ENCODE measurements around the gene NPC1. TPM values are rescaled to one million over a fixed set of nuclear protein-coding genes. Genes with fewer than 3 reads are reported as not detected.
A peak's percentile ranks its signal among the peaks of the same experiment; 100 is the strongest.

Gene NPC1
- total and polyA plus RNA-seq, 3 experiments from 2014 or later = 33.9 to 40.9 (median 34.3) TPM

DNA sequence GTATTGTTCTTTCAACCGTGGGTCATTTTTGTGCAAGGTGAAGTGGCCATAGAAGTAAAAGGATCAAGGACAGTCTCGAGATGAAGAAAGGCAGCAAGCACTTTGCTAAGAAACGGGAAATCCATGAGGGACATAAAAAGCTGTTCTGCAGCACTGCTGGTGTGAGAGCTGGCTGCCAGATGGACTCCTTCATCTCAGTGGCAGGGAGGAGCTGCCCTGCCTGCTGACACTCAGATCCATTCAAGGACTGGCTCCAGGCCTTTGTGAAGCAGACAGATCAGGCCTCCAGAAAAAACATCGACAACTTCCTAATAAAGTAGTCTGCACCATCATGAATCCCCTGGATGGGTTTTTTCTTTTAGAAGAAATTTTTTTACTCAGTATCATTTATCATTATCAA lies 53.5 kb downstream of the NPC1 start:
- Mint-ChIP-seq H3K27ac (peak overlapping the region in 4 of 8 donors; percentile 12 to 61 (median 38)), H3K36me3 (peaks cover 9 to 99% (median 26%) of the 10 kb centered on the region in 3 donors), H3K27me3 (no peaks in the 10 kb centered on the region), H3K9me3 (no peaks in the 10 kb centered on the region), H3K4me1 (no peaks in the 10 kb centered on the region), H3K4me3 (no peak overlapping the region)
- ChIA-PET POLR2A (no interaction called here), CTCF (interaction anchor here (2.5 kb wide), 1 partner anchor 53 kb away, joined by 6 read pairs; the partner anchor contains the start of gene NPC1)
- Histone ChIP-seq H3K36me3 (ENCODE audit: insufficient read depth, low read length) (peaks cover 79% of the 10 kb centered on the region), H3K4me3 (ENCODE audit: low read length) (no peak overlapping the region), H3K9me3 (ENCODE audit: low read length) (no peaks in the 10 kb centered on the region), H3K27me3 (ENCODE audit: insufficient read depth, low read length, poor library complexity, severe bottlenecking) (no peaks in the 10 kb centered on the region), H3K27ac (ENCODE audit: low read depth, low read length) (no peak overlapping the region), H3K4me1 (ENCODE audit: insufficient read depth, low read length) (peaks cover 5% of the 10 kb centered on the region)
- no peak for DNase-seq

DNA sequence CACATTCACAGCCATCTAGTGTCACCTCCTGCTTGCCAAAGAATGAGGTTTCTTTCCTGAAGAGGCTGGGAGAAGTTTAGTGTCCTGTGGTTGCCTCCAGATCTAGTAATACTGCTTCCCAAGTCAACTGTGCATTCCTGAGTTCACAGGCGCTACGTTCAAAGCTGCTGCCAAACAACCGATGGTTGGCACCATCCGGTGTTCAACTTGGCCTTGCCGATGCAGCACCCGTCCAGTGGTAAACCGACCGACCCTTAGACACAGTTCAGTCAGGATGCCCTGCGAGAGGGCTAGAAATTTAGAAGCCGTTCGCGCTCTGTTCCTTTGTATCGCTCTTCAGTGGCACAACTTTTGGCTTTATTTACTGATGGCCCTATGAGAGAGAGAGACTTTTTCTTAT lies 54.4 kb downstream of the NPC1 start:
- Mint-ChIP-seq H3K27me3 (no peaks in the 10 kb centered on the region), H3K27ac (peak overlapping the region in 2 of 8 donors; percentile 19 to 44), H3K4me1 (no peaks in the 10 kb centered on the region), H3K4me3 (no peak overlapping the region), H3K36me3 (peaks cover 5 to 98% (median 28%) of the 10 kb centered on the region in 3 donors), H3K9me3 (no peaks in the 10 kb centered on the region)
- ChIA-PET CTCF (interaction anchor here (1.0 kb wide), 1 partner anchor 17 kb away, joined by 3 read pairs; no protein-coding TSS in a partner anchor), POLR2A (no interaction called here)
- DNase-seq = no peak
- peaks cover 5% of the 10 kb centered on the region for H3K4me1 ChIP-seq (ENCODE audit: insufficient read depth, low read length)
- H3K9me3 ChIP-seq (ENCODE audit: low read length) = no peaks in the 10 kb centered on the region
- H3K27me3 ChIP-seq (ENCODE audit: insufficient read depth, low read length, poor library complexity, severe bottlenecking) = no peaks in the 10 kb centered on the region
- no peak overlapping the region for H3K4me3 ChIP-seq (ENCODE audit: low read length)
- H3K27ac ChIP-seq (ENCODE audit: low read depth, low read length) = no peak overlapping the region
- H3K36me3 ChIP-seq (ENCODE audit: insufficient read depth, low read length) = peaks cover 76% of the 10 kb centered on the region

DNA sequence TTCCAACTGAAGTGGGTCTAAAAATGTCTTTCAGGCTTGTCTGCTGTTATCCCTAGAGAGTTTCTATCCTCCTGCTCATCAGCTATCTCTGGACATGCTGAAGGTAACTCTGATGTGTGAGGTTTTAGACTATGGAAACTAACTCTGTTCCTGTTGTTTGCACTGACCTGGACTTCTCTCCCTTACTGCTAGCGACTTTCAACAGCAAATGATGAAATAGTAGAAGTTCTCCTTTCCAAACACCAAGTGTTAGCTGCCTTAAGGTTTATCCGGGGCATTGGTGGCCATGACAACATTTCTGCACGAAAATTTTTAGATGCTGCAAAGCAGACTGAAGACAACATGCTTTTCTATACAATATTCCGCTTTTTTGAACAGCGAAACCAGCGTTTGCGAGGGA lies 56.1 kb downstream of the NPC1 start:
- peaks cover 5 to 95% (median 30%) of the 10 kb centered on the region in 3 donors for H3K36me3 Mint-ChIP-seq

DNA sequence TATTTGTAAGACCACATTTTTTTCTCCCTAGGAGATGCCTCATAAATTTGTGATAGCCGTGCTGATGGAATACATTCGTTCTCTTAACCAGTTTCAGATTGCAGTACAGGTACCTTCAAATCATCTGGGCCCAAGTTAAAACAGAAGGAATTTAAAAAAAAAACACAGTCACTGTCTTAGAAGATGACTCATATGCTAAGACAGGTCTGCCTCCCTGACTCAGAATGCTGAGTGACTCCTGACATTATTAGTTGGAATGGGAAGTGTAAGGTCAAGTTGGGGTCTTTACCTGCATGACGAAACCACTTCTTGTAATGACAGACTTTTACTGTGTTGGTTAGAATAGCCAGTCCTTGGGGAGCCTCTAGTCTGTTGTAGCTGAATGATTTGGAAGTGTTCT lies 56.7 kb downstream of the NPC1 start:
- peak overlapping the region; percentile 38 for H3K27ac ChIP-seq (ENCODE audit: low read depth, low read length)
- ChIA-PET CTCF (no interaction called here), POLR2A (interaction anchor here (1.0 kb wide), 1 partner anchor 55 kb away, joined by 5 read pairs; no protein-coding TSS in a partner anchor)
- Mint-ChIP-seq H3K27me3 (no peaks in the 10 kb centered on the region), H3K4me3 (no peak overlapping the region), H3K27ac (peak overlapping the region in 4 of 8 donors; percentile 11 to 84 (median 26)), H3K4me1 (peaks cover 0 to 1% (median 0%) of the 10 kb centered on the region in 3 donors), H3K36me3 (peaks cover 5 to 91% (median 29%) of the 10 kb centered on the region in 3 donors), H3K9me3 (no peaks in the 10 kb centered on the region)
- H3K36me3 ChIP-seq (ENCODE audit: insufficient read depth, low read length) = peaks cover 68% of the 10 kb centered on the region
- no peaks in the 10 kb centered on the region for H3K27me3 ChIP-seq (ENCODE audit: insufficient read depth, low read length, poor library complexity, severe bottlenecking)
- no peak overlapping the region for H3K4me3 ChIP-seq (ENCODE audit: low read length)
- H3K9me3 ChIP-seq (ENCODE audit: low read length) = no peaks in the 10 kb centered on the region
- DNase-seq = no peak
- peaks cover 5% of the 10 kb centered on the region for H3K4me1 ChIP-seq (ENCODE audit: insufficient read depth, low read length)

More for the DNA sequence above, 56.1 kb downstream of the NPC1 start:
- no peak for DNase-seq
- Histone ChIP-seq H3K4me3 (ENCODE audit: low read length) (no peak overlapping the region), H3K4me1 (ENCODE audit: insufficient read depth, low read length) (peaks cover 5% of the 10 kb centered on the region), H3K9me3 (ENCODE audit: low read length) (no peaks in the 10 kb centered on the region), H3K27ac (ENCODE audit: low read depth, low read length) (no peak overlapping the region), H3K36me3 (ENCODE audit: insufficient read depth, low read length) (peaks cover 73% of the 10 kb centered on the region), H3K27me3 (ENCODE audit: insufficient read depth, low read length, poor library complexity, severe bottlenecking) (no peaks in the 10 kb centered on the region)
- CTCF ChIA-PET = no interaction called here
- no peaks in the 10 kb centered on the region for H3K27me3 Mint-ChIP-seq
- peak overlapping the region in 3 of 8 donors; percentile 11 to 84 (median 30) for H3K27ac Mint-ChIP-seq
- H3K9me3 Mint-ChIP-seq = no peaks in the 10 kb centered on the region
- peaks cover 0 to 1% (median 0%) of the 10 kb centered on the region in 3 donors for H3K4me1 Mint-ChIP-seq
- no peak overlapping the region for H3K4me3 Mint-ChIP-seq
- POLR2A ChIA-PET = interaction anchor here (1.0 kb wide), 1 partner anchor 55 kb away, joined by 5 read pairs; no protein-coding TSS in a partner anchor

DNA sequence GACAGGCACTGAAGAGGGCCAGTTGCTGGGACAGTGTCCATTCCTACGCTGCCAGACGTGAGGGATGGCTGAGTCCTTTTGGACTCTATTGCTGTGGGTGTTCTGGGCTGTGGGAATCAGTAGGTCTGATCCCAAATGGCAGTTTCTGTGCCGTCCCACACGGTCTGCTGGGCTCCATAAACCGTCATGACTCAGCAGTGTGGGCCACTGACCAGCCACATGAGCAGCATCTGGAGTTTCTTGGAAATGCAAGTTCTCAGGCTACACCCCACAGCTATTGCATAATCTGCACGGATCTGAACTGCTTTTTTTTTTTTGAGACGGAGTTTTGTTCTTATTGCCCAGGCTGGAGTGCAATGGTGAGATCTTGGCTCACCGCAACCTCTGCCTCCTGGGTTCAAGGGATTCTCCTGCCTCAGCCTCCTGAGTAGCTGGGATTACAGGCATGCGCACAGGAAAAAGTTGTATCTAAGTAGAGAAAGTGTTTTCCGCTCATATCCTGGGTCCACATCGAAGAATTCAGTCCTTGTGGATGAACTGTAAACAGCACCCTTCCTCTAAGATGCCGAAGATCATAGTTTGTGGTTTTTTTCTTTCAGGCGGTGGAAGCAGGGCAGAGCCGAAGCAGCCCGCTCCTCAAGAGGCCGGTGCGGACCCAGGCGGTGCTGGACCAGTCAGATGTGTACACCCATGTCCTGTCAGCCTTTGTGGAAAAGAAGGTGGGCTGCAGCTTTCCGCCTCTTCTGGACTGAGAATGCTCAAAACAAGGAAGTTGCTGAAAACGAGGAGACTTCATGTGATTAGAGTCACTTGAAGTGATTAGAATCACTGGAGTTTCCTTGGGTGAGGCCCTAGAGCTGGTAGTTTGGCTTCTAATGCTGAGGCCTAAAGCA lies 57.5 kb downstream of the NPC1 start:
- no peaks in the 10 kb centered on the region for H3K27me3 Mint-ChIP-seq
- H3K36me3 Mint-ChIP-seq = peaks cover 7 to 91% (median 32%) of the 10 kb centered on the region in 3 donors
- peaks cover 5% of the 10 kb centered on the region for H3K4me1 ChIP-seq (ENCODE audit: insufficient read depth, low read length)
- no peak overlapping the region for H3K4me3 ChIP-seq (ENCODE audit: low read length)
- H3K4me1 Mint-ChIP-seq = peaks cover 0 to 2% (median 0%) of the 10 kb centered on the region in 3 donors
- H3K4me3 Mint-ChIP-seq = no peak overlapping the region
- ChIA-PET POLR2A (no interaction called here), CTCF (interaction anchor here (1.6 kb wide), 1 partner anchor 10 kb away, joined by 3 read pairs; no protein-coding TSS in a partner anchor)
- peak overlapping the region; percentile 38 for H3K27ac ChIP-seq (ENCODE audit: low read depth, low read length)
- H3K9me3 ChIP-seq (ENCODE audit: low read length) = no peaks in the 10 kb centered on the region
- H3K36me3 ChIP-seq (ENCODE audit: insufficient read depth, low read length) = peaks cover 67% of the 10 kb centered on the region
- H3K9me3 Mint-ChIP-seq = no peaks in the 10 kb centered on the region
- H3K27ac Mint-ChIP-seq = peak overlapping the region in 3 of 8 donors; percentile 35 to 84 (median 38)
- no peak for DNase-seq
- no peaks in the 10 kb centered on the region for H3K27me3 ChIP-seq (ENCODE audit: insufficient read depth, low read length, poor library complexity, severe bottlenecking)

DNA sequence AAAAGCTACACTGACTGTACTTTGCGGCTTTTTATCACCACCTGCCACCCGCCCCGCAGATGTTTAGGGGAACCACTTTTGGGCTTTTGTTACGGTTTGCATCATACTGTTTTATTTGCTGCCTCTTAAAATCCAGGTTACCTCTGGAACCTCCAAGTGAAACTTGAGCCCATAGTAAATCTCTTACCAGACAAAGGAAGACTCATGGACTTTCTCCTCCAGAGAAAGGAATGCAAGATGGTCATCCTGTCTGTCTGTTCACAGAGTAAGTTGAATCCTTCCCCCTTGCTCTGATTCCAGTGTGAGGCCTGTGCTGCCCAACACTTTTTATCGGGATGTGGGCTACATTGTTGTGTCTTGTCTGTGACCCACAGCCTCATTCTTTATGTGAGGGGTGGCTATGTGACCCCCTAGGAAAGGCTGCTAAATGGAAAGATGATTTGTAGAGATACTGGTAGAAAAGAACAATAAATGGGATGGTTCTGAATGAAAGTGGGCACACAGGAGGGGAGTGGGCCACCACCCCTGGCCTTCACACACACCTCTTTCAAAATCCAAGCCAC lies 59.7 kb downstream of the NPC1 start:
- ChIA-PET CTCF (interaction anchor here (1.6 to 1.7 kb wide), 2 partner anchors 8 to 10 kb away, joined by 3 to 5 read pairs; no protein-coding TSS in a partner anchor), POLR2A (no interaction called here)
- Mint-ChIP-seq H3K27ac (peak overlapping the region in 3 of 8 donors; percentile 7 to 70 (median 52)), H3K4me3 (no peak overlapping the region), H3K36me3 (peaks cover 10 to 90% (median 36%) of the 10 kb centered on the region in 3 donors), H3K4me1 (peaks cover 0 to 5% (median 0%) of the 10 kb centered on the region in 3 donors), H3K27me3 (no peaks in the 10 kb centered on the region), H3K9me3 (no peaks in the 10 kb centered on the region)
- Histone ChIP-seq H3K36me3 (ENCODE audit: insufficient read depth, low read length) (peaks cover 68% of the 10 kb centered on the region), H3K27me3 (ENCODE audit: insufficient read depth, low read length, poor library complexity, severe bottlenecking) (no peaks in the 10 kb centered on the region), H3K9me3 (ENCODE audit: low read length) (no peaks in the 10 kb centered on the region), H3K4me3 (ENCODE audit: low read length) (no peak overlapping the region), H3K4me1 (ENCODE audit: insufficient read depth, low read length) (peaks cover 5% of the 10 kb centered on the region), H3K27ac (ENCODE audit: low read depth, low read length) (no peak overlapping the region)
- DNase-seq = no peak

DNA sequence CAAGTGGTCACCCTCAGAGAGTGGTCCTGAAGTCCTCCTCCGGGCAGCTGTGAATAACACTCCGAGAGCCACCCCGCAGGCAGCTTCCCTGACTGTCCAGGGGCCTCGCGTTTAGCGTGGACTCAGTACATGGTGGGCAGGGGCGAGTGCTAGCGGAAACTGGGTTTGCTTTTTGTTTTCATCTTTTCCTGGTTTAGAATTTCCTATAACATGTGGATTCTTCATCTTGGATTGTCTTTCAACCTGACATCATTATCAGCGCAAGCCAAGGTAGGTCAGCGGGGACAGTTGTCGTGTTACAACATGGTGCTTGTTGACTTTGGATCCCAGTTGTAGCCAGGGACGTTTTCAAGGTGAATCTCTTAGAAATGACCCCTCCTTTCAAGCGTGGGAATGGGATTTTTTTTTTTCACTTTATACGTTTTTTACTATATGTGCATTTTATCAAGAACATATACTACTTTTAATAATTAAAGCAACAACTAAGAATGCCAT lies 62.0 kb downstream of the NPC1 start:
- no peak for DNase-seq
- H3K36me3 Mint-ChIP-seq = peaks cover 5 to 86% (median 37%) of the 10 kb centered on the region in 3 donors
- POLR2A ChIA-PET = no interaction called here
- no peaks in the 10 kb centered on the region for H3K9me3 Mint-ChIP-seq
- Histone ChIP-seq H3K4me1 (ENCODE audit: insufficient read depth, low read length) (peaks cover 3% of the 10 kb centered on the region), H3K4me3 (ENCODE audit: low read length) (no peak overlapping the region), H3K36me3 (ENCODE audit: insufficient read depth, low read length) (peaks cover 64% of the 10 kb centered on the region), H3K9me3 (ENCODE audit: low read length) (no peaks in the 10 kb centered on the region), H3K27ac (ENCODE audit: low read depth, low read length) (no peak overlapping the region), H3K27me3 (ENCODE audit: insufficient read depth, low read length, poor library complexity, severe bottlenecking) (no peaks in the 10 kb centered on the region)
- H3K4me1 Mint-ChIP-seq = peaks cover 0 to 5% (median 0%) of the 10 kb centered on the region in 3 donors
- peak overlapping the region in 2 of 8 donors; percentile 46 to 82 for H3K27ac Mint-ChIP-seq
- CTCF ChIA-PET = interaction anchor here (1.3 to 1.4 kb wide), 2 partner anchors 10 to 64 kb away, joined by 3 read pairs; no protein-coding TSS in a partner anchor
- H3K27me3 Mint-ChIP-seq = no peaks in the 10 kb centered on the region
- H3K4me3 Mint-ChIP-seq = no peak overlapping the region
